NCI-H524 treated with DMSO at 0.1 percent for 48 hours (cell line): ENCODE data around the gene TET3.

Source experiments
- DNase-seq: peaks from one replicate; lab custom pipeline; 2025; lab: John Stamatoyannopoulos, UW

The TET3 gene

GRCh38 chr2:74031221-74031620, 46.5 kb downstream of the TET3 start:
- no peak for DNase-seq

GRCh38 chr2:74031959-74032287, 47.2 kb downstream of the TET3 start:
- DNase-seq = no peak

GRCh38 chr2:74033375-74033774, 48.7 kb downstream of the TET3 start:
- no peak for DNase-seq
